A549 (cell line): ENCODE results near the gene ATF3.

Experiments used
- CTCF ChIP-seq: fragments of >200 bp; sonication (Bioruptor Twin); formaldehyde crosslinking; IDR thresholded peaks from 3 replicates; pipeline ENCODE4 v1.5.1; 2016
- HMGXB4 ChIP-seq: fragments of 250-450 bp; sonication (Bioruptor Pico); IDR thresholded peaks from 2 replicates; pipeline ENCODE4 v1.5.0; 2021; ENCODE audit warnings: mild to moderate bottlenecking, moderate library complexity, borderline replicate concordance
- POLR2A ChIP-seq: IDR thresholded peaks from 2 replicates; pipeline ENCODE4 v1.6.1; 2012; ENCODE audit warnings: mild to moderate bottlenecking, low read length
- SMC3 ChIP-seq: fragments of >200 bp; sonication (Bioruptor Twin); formaldehyde crosslinking; IDR thresholded peaks from 3 replicates; pipeline ENCODE4 v1.6.1; 2018; ENCODE audit warnings: inconsistent platforms

GRCh38 chr1:212584092-212584886 lies 24.3 kb upstream of the ATF3 start:
- TF ChIP-seq POLR2A (no peak), CTCF (no peak), HMGXB4 (CRISPR knock-in tag) (no peak), SMC3 (no peak)
